ENCODE measurements around the gene ATM. TPM values are rescaled to one million over a fixed set of nuclear protein-coding genes. Genes with fewer than 3 reads are reported as not detected.
"Not testable (repeated sequence)": the region's sequence is repeated elsewhere in the genome, so short reads cannot be mapped to it uniquely, and the experiment has no call there.

The ATM gene
- total and polyA plus RNA-seq, 7 donors: 5.6 to 22.7 (median 14.9) TPM

DNA sequence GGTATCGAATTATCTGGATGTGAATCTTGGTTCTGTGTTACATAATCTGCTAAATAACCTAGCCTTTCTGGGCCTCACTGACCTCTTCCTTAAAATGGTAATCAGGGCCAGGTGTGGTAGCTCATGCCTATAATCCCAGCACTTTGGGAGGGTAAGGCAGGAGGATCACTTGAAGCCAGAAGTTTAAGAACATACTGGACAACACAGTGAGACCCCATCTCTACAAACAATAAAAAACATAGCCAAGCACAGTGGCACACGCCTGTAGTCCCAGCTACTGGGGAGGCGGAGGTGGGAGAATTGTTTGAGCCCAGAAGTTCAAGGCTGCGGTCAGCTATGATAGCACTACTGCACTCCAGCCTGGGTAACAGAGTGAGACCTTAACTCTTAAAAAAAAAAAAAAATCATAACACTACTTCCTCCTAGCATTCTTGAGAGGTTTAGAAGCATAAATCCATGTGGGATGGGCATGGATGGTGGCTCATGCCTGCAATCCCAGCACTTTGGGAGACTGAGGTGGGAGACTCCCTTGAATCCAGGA lies 171.9 kb downstream of the ATM start:
- Histone ChIP-seq H3K27me3 (ENCODE audit: insufficient read depth in 3 of 3, low read length in 2 of 3) (no peaks in the 10 kb centered on the region), H3K4me3 (no peak overlapping the region), H3K4me1 (no peaks in the 10 kb centered on the region), H3K27ac (no peak overlapping the region), H3K36me3 (ENCODE audit: insufficient read depth in 1 of 2, low read depth in 1 of 2) (no peaks in the 10 kb centered on the region), H3K9me3 (no peaks in the 10 kb centered on the region)
- 92 to 99% (median 97%) methylated on average over 4 of the region's 4 CpGs for WGBS, 3 donors
- intact Hi-C loops (cut with DNase I): no loop called here
- TF ChIP-seq, protein P1, sequence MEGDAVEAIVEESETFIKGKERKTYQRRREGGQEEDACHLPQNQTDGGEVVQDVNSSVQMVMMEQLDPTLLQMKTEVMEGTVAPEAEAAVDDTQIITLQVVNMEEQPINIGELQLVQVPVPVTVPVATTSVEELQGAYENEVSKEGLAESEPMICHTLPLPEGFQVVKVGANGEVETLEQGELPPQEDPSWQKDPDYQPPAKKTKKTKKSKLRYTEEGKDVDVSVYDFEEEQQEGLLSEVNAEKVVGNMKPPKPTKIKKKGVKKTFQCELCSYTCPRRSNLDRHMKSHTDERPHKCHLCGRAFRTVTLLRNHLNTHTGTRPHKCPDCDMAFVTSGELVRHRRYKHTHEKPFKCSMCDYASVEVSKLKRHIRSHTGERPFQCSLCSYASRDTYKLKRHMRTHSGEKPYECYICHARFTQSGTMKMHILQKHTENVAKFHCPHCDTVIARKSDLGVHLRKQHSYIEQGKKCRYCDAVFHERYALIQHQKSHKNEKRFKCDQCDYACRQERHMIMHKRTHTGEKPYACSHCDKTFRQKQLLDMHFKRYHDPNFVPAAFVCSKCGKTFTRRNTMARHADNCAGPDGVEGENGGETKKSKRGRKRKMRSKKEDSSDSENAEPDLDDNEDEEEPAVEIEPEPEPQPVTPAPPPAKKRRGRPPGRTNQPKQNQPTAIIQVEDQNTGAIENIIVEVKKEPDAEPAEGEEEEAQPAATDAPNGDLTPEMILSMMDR (IDR thresholded peaks at IDR 0.05): no peak
- ATAC-seq (no peak), DNase-seq (no peak)

DNA sequence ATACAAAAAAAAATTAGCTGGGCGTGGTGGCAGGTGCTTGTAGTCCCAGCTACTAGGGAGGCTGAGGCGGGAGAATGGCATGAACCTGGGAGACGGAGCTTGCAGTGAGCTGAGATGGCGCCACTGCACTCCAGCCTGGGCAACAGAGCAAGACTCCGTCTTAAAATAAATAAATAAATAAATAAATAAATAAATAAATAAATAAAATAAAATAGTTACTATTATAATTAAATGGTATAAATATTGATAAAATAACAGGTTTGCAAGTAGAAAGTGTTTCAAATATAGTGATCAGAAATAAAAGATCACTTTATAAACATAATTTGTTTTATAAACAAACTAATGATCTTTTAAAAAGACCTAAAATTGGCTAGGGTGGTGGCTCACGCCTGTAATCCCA lies 173.8 kb downstream of the ATM start:
- WGBS, 3 donors: 94 to 96% (median 96%) methylated on average over 6 of the region's 6 CpGs
- H3K4me1 ChIP-seq; ATAC-seq; intact Hi-C loops (cut with DNase I); H3K36me3 ChIP-seq (ENCODE audit: insufficient read depth in 1 of 2, low read depth in 1 of 2); H3K4me3 ChIP-seq; H3K27me3 ChIP-seq (ENCODE audit: insufficient read depth in 3 of 3, low read length in 2 of 3); DNase-seq; H3K9me3 ChIP-seq; H3K27ac ChIP-seq: not testable (repeated sequence)

DNA sequence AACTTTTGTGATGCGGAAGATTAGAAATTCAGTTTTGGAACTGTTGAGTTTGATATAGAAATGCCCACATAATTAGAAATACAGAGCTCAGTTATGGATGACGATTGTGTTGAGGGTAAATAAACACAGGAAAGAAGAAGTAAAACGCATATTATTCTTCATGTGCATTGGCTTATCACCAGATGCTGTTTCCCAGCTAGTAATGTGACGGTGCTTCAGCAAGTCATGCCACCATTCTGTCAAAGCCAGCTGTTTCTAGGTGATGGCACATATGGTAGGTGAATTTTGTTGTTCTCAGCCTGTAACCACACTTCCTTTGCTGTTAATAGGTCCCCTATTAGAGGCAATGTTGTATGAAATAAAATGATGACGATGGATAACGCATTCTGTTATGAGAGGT lies 175.6 kb downstream of the ATM start:
- H3K4me1 ChIP-seq: no peaks in the 10 kb centered on the region
- WGBS, 3 donors: 82 to 83% (median 83%) methylated on average over 6 of the region's 6 CpGs
- H3K9me3 ChIP-seq: no peaks in the 10 kb centered on the region
- no peak overlapping the region for H3K27ac ChIP-seq
- intact Hi-C loops (cut with DNase I): no loop called here
- H3K4me3 ChIP-seq: no peak overlapping the region
- DNase-seq: no peak
- TF ChIP-seq, protein P1 (IDR thresholded peaks at IDR 0.05): no peak
- no peaks in the 10 kb centered on the region for H3K27me3 ChIP-seq (ENCODE audit: insufficient read depth in 3 of 3, low read length in 2 of 3)
- H3K36me3 ChIP-seq (ENCODE audit: insufficient read depth in 1 of 2, low read depth in 1 of 2): no peaks in the 10 kb centered on the region
- ATAC-seq: no peak

DNA sequence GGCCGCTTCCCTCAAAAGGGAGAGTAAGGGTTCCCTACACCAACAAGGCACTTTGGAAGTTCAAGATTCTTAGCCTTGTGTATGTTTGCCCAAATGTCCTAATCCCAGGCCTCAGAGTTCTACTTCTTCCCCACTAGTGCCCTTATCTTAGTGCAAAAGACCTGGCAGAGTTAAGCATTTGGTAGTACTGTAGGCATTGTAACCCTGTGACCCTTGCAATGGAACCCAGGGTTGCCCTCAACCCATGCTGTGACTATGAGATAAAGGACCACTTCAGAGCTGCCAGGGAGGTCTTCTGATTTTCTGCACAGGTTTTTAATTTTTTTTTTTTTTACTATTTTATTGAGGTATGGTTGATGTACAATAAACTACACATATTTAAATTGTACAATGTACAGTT lies 179.4 kb downstream of the ATM start:
- no peak overlapping the region for H3K4me3 ChIP-seq
- 94 to 100% (median 98%) methylated on average over 1 of the region's 1 CpG for WGBS, 3 donors
- no peaks in the 10 kb centered on the region for H3K9me3 ChIP-seq
- H3K4me1 ChIP-seq: no peaks in the 10 kb centered on the region
- no peaks in the 10 kb centered on the region for H3K27me3 ChIP-seq (ENCODE audit: insufficient read depth in 3 of 3, low read length in 2 of 3)
- no peak for DNase-seq
- no peaks in the 10 kb centered on the region for H3K36me3 ChIP-seq (ENCODE audit: insufficient read depth in 1 of 2, low read depth in 1 of 2)
- no peak for ATAC-seq
- H3K27ac ChIP-seq: no peak overlapping the region
- TF ChIP-seq, protein P1 (IDR thresholded peaks at IDR 0.05): no peak
- intact Hi-C loops (cut with DNase I): no loop called here

DNA sequence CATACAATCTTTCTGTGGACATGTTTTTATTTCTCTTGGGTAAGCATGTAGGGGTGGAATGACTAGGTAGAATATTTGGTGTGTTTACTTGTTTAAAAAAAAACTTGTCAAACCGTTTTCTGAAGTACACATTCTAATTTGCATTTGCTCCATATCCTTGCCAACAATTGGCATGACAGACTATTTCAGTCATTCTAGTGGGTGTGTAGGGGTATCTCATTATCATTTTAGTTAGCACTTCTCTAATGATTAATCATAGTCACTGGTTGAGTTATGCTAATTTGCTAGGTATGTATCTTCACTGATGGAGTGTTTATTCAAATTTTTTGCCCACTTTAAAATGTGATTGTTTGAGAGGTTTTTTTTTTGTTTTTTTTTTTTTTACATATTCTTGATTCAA lies 180.2 kb downstream of the ATM start:
- ATAC-seq: no peak
- Histone ChIP-seq H3K9me3 (no peaks in the 10 kb centered on the region), H3K27me3 (ENCODE audit: insufficient read depth in 3 of 3, low read length in 2 of 3) (no peaks in the 10 kb centered on the region), H3K4me1 (no peaks in the 10 kb centered on the region), H3K4me3 (no peak overlapping the region), H3K27ac (no peak overlapping the region), H3K36me3 (ENCODE audit: insufficient read depth in 1 of 2, low read depth in 1 of 2) (no peaks in the 10 kb centered on the region)
- intact Hi-C loops (cut with DNase I): no loop called here
- TF ChIP-seq, protein P1 (IDR thresholded peaks at IDR 0.05): no peak
- no peak for DNase-seq
- WGBS, 3 donors: 55 to 66% (median 64%) methylated on average over 1 of the region's 1 CpG

Data from psoas muscle (tissue), 8 donors.